GM19025 (cell line): ENCODE results near the gene SIK2.

Experiments
- ATAC-seq: cut with Tn5 transposase; IDR thresholded peaks from one replicate; pipeline ENCODE4 v1.9.1; 2021; ENCODE audit warnings: mild to moderate bottlenecking, low read depth, moderate library complexity; ENCODE audit not compliant: unreplicated experiment

SIK2 gene

GRCh38 chr11:111581341-111581740 lies 20.9 kb upstream of the SIK2 start:
- no peak for ATAC-seq

GRCh38 chr11:111582163-111582562 lies 20.1 kb upstream of the SIK2 start:
- ATAC-seq, result no peak

GRCh38 chr11:111582881-111583280 lies 19.4 kb upstream of the SIK2 start:
- ATAC-seq, result no peak

- no peak for ATAC-seq
Observed at GRCh38 chr11:111585371-111585770, 16.9 kb upstream of the SIK2 start.

- ATAC-seq, result no peak
Observed at GRCh38 chr11:111586388-111586831, 15.8 kb upstream of the SIK2 start.

GRCh38 chr11:111589114-111589513 lies 13.1 kb upstream of the SIK2 start:
- ATAC-seq, result no peak

- no peak for ATAC-seq
Observed at GRCh38 chr11:111589886-111590499, 12.3 kb upstream of the SIK2 start.

GRCh38 chr11:111591187-111591960 lies 10.9 kb upstream of the SIK2 start:
- no peak for ATAC-seq

- ATAC-seq, result no peak
Observed at GRCh38 chr11:111592491-111592890, 9.8 kb upstream of the SIK2 start.

- no peak for ATAC-seq
Observed at GRCh38 chr11:111596319-111596718, 5.9 kb upstream of the SIK2 start.

- no peak for ATAC-seq
Observed at GRCh38 chr11:111598148-111598547, 4.1 kb upstream of the SIK2 start.

- ATAC-seq, result no peak
Observed at GRCh38 chr11:111598559-111598958, 3.7 kb upstream of the SIK2 start.

GRCh38 chr11:111601636-111601978 lies 642 bp upstream of the SIK2 start:
- no peak for ATAC-seq

- ATAC-seq, result no peak
Observed at GRCh38 chr11:111602865-111603610, 789 bp downstream of the SIK2 start.

GRCh38 chr11:111603611-111604130 lies 1.4 kb downstream of the SIK2 start:
- no peak for ATAC-seq

GRCh38 chr11:111604392-111605009 lies 2.3 kb downstream of the SIK2 start:
- no peak for ATAC-seq

GRCh38 chr11:111605681-111606080 lies 3.4 kb downstream of the SIK2 start:
- no peak for ATAC-seq

- no peak for ATAC-seq
Observed at GRCh38 chr11:111606986-111607385, 4.7 kb downstream of the SIK2 start.

GRCh38 chr11:111607751-111608150 lies 5.5 kb downstream of the SIK2 start:
- ATAC-seq, result no peak

- no peak for ATAC-seq
Observed at GRCh38 chr11:111612224-111612623, 10.0 kb downstream of the SIK2 start.

GRCh38 chr11:111617286-111617685 lies 15.0 kb downstream of the SIK2 start:
- ATAC-seq, result no peak
